NCI-H187 (cell line): ENCODE measurements around the gene TREH.
A peak's percentile ranks its signal among the peaks of the same experiment; 100 is the strongest.

ENCODE experiments used
- DNase-seq, 2 experiments: peaks; one replicate each; lab custom pipeline; 2025; lab: John Stamatoyannopoulos, UW

The TREH gene

GRCh38 chr11:118629761-118630661 is 49.4 kb downstream of the TREH start:
- peak; percentile 23 to 42 for DNase-seq

GRCh38 chr11:118628861-118629549 is 50.4 kb downstream of the TREH start:
- no peak for DNase-seq

- DNase-seq = no peak
Measured at GRCh38 chr11:118628432-118628831, 51.0 kb downstream of the TREH start.

DNA sequence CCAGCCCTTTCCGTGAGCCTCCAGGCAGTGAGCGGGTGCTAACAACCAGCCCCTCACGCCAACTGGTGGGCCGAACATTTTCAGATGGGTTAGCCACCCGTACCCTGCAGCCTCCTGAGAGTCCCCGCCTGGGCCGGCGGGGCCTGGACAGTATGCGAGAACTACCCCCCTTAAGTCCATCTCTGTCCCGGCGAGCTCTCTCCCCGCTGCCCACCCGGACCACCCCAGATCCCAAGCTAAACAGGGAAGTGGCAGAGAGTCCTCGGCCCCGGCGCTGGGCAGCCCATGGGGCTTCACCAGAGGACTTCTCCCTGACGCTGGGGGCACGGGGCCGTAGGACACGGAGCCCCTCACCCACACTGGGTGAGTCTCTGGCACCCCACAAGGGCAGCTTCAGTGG is 51.4 kb downstream of the TREH start:
- DNase-seq = no peak

DNA sequence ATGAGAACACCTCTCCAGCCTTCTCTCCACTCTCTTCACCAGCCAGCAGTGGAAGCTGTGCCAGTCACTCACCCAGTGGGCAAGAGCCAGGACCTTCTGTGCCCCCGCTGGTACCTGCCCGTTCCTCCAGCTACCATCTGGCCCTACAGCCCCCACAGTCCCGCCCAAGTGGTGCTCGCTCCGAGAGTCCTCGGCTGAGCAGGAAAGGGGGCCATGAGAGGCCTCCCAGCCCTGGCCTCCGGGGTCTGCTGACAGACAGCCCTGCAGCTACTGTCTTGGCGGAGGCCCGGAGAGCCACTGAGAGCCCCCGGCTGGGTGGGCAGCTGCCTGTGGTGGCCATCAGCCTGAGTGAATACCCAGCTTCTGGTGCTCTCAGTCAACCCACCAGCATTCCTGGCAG is 51.9 kb downstream of the TREH start:
- no peak for DNase-seq

GRCh38 chr11:118625976-118626375 is 53.5 kb downstream of the TREH start:
- DNase-seq = no peak

DNA sequence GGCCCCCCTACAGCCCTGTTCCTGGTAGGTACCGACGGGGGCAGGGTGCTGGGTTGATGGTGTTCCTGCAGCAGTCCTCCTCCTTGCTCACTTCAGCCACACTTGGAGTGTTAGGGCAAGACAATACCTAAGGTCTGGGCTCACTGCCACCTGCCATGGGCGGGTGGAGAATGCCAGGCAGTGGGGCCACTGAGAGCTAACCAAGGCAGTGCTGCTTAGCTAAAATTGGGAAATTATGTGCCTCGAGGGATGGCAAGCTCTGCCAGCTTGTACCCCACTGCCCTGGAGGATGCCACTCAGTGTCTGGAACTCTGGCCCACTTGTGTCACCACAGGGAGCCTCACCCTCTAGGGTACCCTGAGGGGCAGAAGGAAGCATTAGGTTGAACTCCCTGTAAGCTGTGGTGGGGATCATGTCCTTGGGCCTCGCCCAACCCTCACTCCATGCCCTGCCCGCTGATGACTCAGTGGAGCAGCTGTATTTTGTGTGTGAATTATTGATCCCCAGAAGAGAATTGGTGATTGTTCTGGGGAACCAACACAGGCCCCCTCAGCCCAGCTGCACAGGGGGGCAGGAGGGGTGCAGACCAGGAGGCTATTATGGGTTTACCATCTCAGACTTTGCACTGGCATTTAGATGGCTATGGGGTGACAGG is 54.3 kb downstream of the TREH start:
- no peak for DNase-seq

DNA sequence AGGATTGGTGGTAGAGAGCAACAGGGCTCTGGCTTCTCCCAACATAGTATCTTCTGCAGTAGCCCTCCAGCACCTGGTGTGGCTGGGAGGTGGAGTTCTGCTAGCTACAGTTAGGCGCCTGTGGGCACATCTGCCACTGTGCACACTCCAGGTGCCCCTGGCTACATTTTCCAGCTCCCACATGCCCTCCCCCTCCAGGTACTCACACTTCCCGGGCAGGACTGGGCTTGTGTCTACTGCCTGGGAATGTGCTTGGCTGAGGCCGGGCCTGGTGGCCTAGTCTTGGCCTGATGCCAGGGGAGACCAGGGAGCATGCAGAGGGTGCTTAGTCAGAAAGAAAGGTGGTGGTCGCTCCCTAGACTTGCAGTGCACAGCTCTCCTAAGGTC is 56.2 kb downstream of the TREH start:
- peak; percentile 65 to 84 for DNase-seq

DNA sequence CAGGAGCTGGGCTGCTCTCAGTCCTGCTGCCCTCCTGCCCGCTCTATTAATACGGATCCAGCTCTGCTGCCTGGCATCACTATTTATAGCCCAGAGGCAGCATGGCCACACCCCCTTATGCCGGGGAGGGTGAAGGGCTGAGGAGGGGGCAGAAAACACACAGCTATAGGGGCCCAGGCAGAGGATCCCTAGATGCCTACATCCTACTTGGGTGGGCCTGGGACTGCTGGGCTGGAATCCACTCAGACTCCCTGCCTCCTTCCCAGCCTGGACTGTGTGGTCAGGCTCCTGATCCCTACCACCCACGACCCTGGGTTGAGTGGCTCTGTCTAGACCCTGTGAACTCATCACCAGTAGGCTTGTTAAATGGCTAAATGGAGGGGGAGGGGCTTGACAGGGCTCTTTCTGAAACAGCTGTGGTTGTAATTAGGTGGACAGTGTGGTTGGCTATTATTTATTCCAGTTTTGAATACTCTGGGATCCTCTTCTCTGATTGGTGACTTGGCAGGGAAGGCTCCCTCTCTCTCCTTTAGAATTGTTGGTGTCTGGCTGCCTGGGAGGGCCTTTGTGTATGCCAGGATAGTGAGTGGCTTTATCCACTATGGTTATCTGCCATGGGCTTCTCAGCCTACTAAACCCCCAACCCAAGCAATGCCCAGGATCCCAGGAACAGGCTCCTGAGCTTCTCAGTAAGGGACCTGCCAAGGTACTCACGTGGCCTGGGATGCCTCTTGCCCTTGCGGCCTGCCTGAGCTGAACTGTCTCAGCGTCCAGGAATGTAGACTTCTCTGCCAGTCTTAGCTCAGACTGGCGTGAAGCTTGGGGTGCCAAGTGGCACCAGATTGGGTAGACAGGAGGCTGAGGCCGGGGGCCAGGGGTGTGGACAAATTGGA is 56.8 kb downstream of the TREH start:
- DNase-seq = peak; percentile 39 to 65

GRCh38 chr11:118621784-118622375 is 57.6 kb downstream of the TREH start:
- DNase-seq = no peak

GRCh38 chr11:118621071-118621783 is 58.2 kb downstream of the TREH start:
- DNase-seq = peak; percentile 24 to 71

GRCh38 chr11:118620529-118621070 is 58.9 kb downstream of the TREH start:
- DNase-seq = no peak

DNA sequence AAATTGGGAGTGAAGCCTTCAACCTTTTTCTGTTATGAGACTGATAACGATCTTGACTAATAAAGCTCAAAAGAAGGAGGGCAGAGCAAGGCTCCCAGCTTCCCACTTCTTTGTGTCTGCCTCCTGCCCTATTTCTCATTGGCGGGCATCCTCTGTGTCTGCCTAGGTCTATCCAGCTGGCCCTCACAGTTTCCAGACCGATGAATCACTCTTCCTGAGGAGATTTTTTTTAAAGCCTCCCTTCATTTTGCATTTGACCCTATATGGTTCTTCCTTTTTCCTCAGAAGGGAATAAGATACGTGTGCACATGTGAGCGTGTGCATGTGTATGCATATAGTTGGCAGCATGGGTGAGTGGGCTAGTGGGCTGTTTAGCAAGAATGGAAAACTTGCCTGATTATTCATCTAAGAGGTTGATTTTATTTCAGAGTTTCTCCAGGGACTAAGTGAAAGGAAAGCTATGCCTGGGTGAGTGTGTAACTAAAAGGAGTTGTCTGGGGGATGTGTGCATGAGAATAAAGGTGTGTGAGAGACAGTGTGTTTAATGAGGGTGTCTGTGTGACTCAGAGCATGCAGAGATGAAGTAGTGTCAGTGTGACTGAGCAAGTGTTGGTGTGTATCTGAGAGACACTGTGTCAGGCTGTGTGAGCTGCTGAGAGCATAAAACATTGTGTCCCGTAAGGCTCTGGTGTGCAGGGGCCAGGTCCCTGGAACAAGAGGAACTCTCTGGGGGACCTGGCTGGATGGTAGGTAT is 59.8 kb downstream of the TREH start:
- no peak for DNase-seq

DNA sequence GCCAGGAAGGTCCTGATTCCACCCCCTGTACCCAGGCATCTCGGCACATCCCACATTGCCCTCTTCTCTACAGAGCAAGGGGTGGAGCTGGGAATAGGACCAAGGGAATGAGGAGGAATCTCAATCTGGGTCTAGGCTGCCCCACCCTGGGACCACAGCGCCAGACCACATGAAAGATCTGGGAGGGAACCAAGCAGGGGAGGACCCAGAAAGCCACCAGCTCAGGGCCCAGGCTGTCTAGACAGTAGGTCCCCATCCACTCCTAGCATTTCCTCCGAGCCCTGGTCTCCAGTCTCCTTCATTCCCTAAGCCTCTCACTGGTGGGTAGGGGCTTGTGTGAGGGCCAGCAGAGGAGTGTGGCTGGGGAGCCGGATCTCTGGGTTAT is 60.5 kb downstream of the TREH start:
- no peak for DNase-seq

DNA sequence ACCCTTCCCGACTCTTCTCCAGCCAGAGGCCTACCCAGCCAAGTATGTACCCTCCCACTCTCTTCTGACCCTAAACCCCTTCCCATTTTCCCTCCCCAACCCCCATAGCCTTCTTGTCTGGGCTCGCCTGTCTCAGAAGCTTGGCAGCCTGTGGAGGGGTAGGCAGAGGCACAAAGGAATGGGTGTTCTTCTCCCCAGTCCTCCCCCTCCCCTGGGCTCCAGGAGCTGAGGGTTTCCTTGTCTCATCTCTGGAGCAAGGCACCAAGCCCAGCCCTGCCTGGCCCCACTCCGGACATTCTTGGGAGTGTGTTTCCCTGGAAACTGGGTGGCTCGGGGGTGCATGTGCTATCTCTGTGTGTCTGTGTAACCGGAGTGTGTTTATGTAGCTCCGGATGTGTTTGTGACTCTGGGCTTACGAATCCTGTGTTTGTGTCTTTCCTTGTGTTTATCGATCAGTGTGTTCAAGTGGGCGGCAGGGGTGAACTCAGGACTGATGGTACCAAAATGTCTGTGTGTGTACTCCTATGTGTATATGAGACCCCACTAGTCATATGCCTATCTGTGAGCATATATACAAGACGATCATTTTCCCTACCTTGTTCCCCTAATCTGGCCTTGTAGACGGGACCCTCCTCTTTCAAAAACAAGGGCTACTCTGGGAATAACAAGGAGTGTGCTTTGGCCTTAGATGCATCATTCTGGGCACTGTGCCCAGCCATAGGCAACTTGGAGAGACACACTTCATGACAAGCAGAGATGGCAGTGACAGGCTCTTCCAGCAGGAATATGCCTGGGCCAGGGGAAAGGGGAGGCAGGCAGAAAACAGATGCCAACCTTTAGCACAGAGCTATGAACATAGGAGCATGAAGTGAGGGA is 61.1 kb downstream of the TREH start:
- no peak for DNase-seq

- no peak for DNase-seq
Measured at GRCh38 chr11:118615976-118616371, 63.5 kb downstream of the TREH start.

- DNase-seq = no peak
Measured at GRCh38 chr11:118615282-118615975, 64.0 kb downstream of the TREH start.

GRCh38 chr11:118614511-118614910 is 64.9 kb downstream of the TREH start:
- no peak for DNase-seq
